ENCODE data around the gene MPIG6B. TPM values are rescaled to one million over a fixed set of nuclear protein-coding genes. Genes with fewer than 3 reads are reported as not detected.

Gene MPIG6B
- total RNA-seq, 1 experiment from 2014 or later, result not detected

DNA sequence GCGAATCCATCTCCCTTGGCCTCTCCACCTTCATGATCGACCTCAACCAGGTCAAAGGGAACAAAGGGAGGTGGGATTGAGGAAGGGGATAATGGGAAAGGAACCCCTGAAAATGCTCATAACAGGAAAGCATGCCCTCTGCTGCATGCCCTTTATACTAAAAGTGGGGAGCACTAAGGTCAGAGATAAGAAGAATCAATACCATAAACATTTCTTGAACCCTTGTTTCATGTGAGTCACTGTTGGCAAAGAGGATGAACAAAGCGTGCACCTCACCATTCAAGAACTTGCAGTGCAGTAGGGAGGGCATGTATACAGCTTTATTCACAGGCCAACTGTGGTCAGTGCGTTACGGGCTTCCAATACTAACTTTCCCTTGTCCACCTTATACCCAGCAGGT lies 37.6 kb downstream of the MPIG6B start:
- BruUV-seq (replicated peaks), result no TSS peak
- TF ChIP-seq, protein P1, sequence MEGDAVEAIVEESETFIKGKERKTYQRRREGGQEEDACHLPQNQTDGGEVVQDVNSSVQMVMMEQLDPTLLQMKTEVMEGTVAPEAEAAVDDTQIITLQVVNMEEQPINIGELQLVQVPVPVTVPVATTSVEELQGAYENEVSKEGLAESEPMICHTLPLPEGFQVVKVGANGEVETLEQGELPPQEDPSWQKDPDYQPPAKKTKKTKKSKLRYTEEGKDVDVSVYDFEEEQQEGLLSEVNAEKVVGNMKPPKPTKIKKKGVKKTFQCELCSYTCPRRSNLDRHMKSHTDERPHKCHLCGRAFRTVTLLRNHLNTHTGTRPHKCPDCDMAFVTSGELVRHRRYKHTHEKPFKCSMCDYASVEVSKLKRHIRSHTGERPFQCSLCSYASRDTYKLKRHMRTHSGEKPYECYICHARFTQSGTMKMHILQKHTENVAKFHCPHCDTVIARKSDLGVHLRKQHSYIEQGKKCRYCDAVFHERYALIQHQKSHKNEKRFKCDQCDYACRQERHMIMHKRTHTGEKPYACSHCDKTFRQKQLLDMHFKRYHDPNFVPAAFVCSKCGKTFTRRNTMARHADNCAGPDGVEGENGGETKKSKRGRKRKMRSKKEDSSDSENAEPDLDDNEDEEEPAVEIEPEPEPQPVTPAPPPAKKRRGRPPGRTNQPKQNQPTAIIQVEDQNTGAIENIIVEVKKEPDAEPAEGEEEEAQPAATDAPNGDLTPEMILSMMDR (IDR thresholded peaks at IDR 0.05; ENCODE audit: unreplicated experiment), result no peak
- CTCF ChIA-PET, result no interaction called here
- intact Hi-C loops (cut with micrococcal nuclease), result no loop called here
- POLR2A ChIA-PET, result no interaction called here
- H3K9me3 Mint-ChIP-seq (ENCODE audit: unreplicated experiment), result no peaks in the 10 kb centered on the region
- no peak for DNase-seq (ENCODE audit: unreplicated experiment)
- H3K4me3 Mint-ChIP-seq (ENCODE audit: unreplicated experiment), result no peak overlapping the region
- no peaks in the 10 kb centered on the region for H3K4me1 Mint-ChIP-seq (ENCODE audit: insufficient read depth, unreplicated experiment)
- no peak overlapping the region for H3K27ac Mint-ChIP-seq (ENCODE audit: low read depth, unreplicated experiment)
- peaks cover 4% of the 10 kb centered on the region for H3K36me3 Mint-ChIP-seq (ENCODE audit: insufficient read depth, unreplicated experiment)
- no peaks in the 10 kb centered on the region for H3K27me3 Mint-ChIP-seq (ENCODE audit: insufficient read depth, unreplicated experiment)

DNA sequence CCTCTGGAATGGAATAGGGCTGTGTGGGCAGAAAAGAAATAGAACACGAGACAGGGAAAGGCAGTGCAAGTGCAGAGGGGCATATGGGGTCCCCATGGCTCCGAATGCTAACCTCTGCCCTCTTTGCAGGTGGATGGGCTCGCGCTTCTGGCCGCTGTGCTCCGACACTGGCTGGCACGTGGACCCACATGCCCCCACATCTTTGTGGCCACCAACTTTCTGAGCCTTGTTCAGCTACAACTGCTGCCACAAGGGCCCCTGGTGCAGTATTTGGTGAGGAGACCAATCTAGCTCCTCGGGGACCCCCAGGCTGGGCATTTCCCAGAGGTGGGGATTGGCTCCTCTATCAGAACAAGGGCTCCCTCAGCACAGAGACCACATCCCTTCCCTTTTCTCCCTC lies 38.2 kb downstream of the MPIG6B start:
- peaks cover 4% of the 10 kb centered on the region for H3K36me3 Mint-ChIP-seq (ENCODE audit: insufficient read depth, unreplicated experiment)
- no peak overlapping the region for H3K4me3 Mint-ChIP-seq (ENCODE audit: unreplicated experiment)
- POLR2A ChIA-PET, result no interaction called here
- CTCF ChIA-PET, result no interaction called here
- no peaks in the 10 kb centered on the region for H3K4me1 Mint-ChIP-seq (ENCODE audit: insufficient read depth, unreplicated experiment)
- intact Hi-C loops (cut with micrococcal nuclease), result no loop called here
- no TSS peak for BruUV-seq (replicated peaks)
- H3K27ac Mint-ChIP-seq (ENCODE audit: low read depth, unreplicated experiment), result no peak overlapping the region
- TF ChIP-seq, protein P1 (IDR thresholded peaks at IDR 0.05; ENCODE audit: unreplicated experiment), result no peak
- H3K9me3 Mint-ChIP-seq (ENCODE audit: unreplicated experiment), result no peaks in the 10 kb centered on the region
- no peak for DNase-seq (ENCODE audit: unreplicated experiment)
- H3K27me3 Mint-ChIP-seq (ENCODE audit: insufficient read depth, unreplicated experiment), result no peaks in the 10 kb centered on the region

DNA sequence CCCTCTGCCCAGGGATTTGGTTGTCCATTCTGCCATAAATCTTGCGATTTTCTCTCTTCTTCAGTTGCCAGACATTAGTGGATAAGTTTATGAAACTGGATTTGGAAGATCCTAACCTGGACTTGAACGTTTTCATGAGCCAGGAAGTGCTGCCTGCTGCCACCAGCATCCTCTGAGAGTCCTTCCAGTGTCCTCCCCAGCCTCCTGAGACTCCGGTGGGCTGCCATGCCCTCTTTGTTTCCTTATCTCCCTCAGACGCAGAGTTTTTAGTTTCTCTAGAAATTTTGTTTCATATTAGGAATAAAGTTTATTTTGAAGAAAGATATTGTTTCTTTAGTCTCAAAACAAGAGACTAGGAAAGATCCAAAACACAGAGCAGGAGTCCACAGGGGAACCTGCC lies 39.2 kb downstream of the MPIG6B start, which contains the start of gene SAPCD1:
Gene SAPCD1, plus strand, starts transcription at position 301 of the 400 bp plus-strand sequence. CDS start 399 bp downstream, outside the sequence.
- H3K4me3 Mint-ChIP-seq (ENCODE audit: unreplicated experiment), result no peak within 1 kb of the TSS
- H3K27ac Mint-ChIP-seq (ENCODE audit: low read depth, unreplicated experiment), result no peak within 1 kb of the TSS
- BruUV-seq (replicated peaks), result no TSS peak
- ChIA-PET POLR2A (no interaction called here), CTCF (no interaction called here)
- H3K9me3 Mint-ChIP-seq (ENCODE audit: unreplicated experiment), result no peaks in the 10 kb centered on the region
- intact Hi-C loops (cut with micrococcal nuclease), result no loop called here
- H3K4me1 Mint-ChIP-seq (ENCODE audit: insufficient read depth, unreplicated experiment), result no peaks in the 10 kb centered on the region
- no peaks in the 10 kb centered on the region for H3K36me3 Mint-ChIP-seq (ENCODE audit: insufficient read depth, unreplicated experiment)
- DNase-seq (ENCODE audit: unreplicated experiment), result no peak
- TF ChIP-seq, protein P1 (IDR thresholded peaks at IDR 0.05; ENCODE audit: unreplicated experiment), result no peak
- H3K27me3 Mint-ChIP-seq (ENCODE audit: insufficient read depth, unreplicated experiment), result no peaks in the 10 kb centered on the region

DNA sequence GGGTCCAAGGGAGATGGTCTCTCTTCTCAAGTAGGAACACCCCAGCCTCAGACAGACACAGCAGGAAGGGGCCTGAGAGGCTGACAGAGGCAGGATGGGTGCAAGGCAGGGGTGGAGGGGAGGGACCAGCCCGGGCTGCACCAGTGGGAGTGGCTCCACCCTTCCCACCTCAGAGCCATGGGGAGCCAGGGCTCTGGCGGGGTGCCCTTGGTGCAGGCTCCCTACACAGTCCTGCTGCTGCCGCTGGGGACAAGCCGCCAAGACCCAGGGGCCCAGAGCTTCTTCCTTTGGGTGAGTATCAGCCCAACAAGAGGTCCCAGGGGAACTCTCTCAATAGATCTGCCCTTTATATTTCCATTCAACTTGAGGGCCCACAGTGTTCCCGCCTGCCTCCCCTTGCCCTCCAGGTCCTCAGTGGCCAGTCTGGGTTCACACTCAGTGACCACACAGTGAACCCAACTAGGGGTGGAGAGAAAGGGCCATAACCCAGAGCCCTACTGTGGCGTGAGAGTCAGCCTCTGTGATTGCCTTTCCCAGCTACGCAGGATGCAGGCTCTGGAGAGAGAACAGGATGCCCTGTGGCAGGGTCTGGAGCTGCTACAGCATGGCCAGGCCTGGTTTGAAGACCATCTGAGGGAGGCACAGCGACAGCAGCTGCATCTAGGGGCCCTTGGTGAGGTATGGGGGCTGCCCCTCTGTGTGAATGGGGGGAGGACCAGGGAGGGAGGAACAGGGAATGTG lies 39.9 kb downstream of the MPIG6B start:
- TF ChIP-seq, protein P1 (IDR thresholded peaks at IDR 0.05; ENCODE audit: unreplicated experiment), result no peak
- DNase-seq (ENCODE audit: unreplicated experiment), result no peak
- BruUV-seq (replicated peaks), result no TSS peak
- Mint-ChIP-seq H3K27me3 (ENCODE audit: insufficient read depth, unreplicated experiment) (no peaks in the 10 kb centered on the region), H3K4me1 (ENCODE audit: insufficient read depth, unreplicated experiment) (no peaks in the 10 kb centered on the region), H3K27ac (ENCODE audit: low read depth, unreplicated experiment) (no peak overlapping the region), H3K36me3 (ENCODE audit: insufficient read depth, unreplicated experiment) (no peaks in the 10 kb centered on the region), H3K9me3 (ENCODE audit: unreplicated experiment) (no peaks in the 10 kb centered on the region), H3K4me3 (ENCODE audit: unreplicated experiment) (no peak overlapping the region)
- ChIA-PET POLR2A (interaction anchor here (1.1 kb wide), 1 partner anchor 10 kb away, joined by 3 read pairs; no protein-coding TSS in a partner anchor), CTCF (interaction anchor here (0.7 to 1.2 kb wide), 3 partner anchors 28 to 988 kb away, joined by 3 to 4 read pairs (median 3); no protein-coding TSS in a partner anchor)
- intact Hi-C loops (cut with micrococcal nuclease), result no loop called here
